Measurements from ENCODE around the gene GNG12. TPM values are rescaled to one million over a fixed set of nuclear protein-coding genes. Genes with fewer than 3 reads are reported as not detected.
A peak's percentile ranks its signal among the peaks of the same experiment; 100 is the strongest.

Gene GNG12
- total RNA-seq, 2 experiments from 2014 or later: 0.04 TPM; not detected in 1

DNA sequence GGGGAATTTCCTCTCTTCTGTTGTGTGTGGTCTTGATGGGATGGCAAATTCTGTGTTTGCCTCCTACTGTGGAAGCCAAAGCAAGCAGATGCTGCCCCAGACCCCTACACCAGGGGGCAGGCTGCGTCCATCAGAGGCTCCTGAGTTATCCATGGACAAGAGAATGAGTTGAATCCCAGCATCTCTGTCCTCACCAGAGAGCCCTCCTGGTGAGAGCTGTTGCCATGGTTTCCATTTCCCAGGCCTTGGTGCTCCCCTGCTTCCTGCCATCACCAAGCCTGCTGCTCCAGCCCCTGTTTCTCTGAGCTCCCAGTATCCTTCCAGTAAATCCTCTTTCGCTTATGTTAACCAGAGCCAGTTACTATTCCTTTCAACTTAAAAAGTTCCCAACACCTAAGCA is 20.4 kb upstream of the GNG12 start:
- ChIA-PET POLR2A (no interaction called here), CTCF (interaction anchor here (0.7 to 0.9 kb wide), 2 partner anchors 12 to 71 kb away, joined by 3 read pairs; no protein-coding TSS in a partner anchor)
- Mint-ChIP-seq H3K4me1 (no peaks in the 10 kb centered on the region), H3K4me3 (no peak overlapping the region), H3K27ac (no peak overlapping the region), H3K27me3 (peaks cover 11% of the 10 kb centered on the region), H3K36me3 (ENCODE audit: low read depth) (no peaks in the 10 kb centered on the region), H3K9me3 (no peaks in the 10 kb centered on the region)
- DNase-seq: peak; percentile 15

- Mint-ChIP-seq H3K4me3 (no peak overlapping the region), H3K27ac (no peak overlapping the region), H3K36me3 (ENCODE audit: low read depth) (no peaks in the 10 kb centered on the region), H3K27me3 (peaks cover 13% of the 10 kb centered on the region), H3K9me3 (no peaks in the 10 kb centered on the region), H3K4me1 (no peaks in the 10 kb centered on the region)
- no peak for DNase-seq
- CTCF ChIA-PET: no interaction called here
- POLR2A ChIA-PET: no interaction called here
These were observed 18.5 kb upstream of the GNG12 start for GRCh38 chr1:67851800-67852199.

- ChIA-PET POLR2A (no interaction called here), CTCF (no interaction called here)
- no peaks in the 10 kb centered on the region for H3K4me1 Mint-ChIP-seq
- H3K9me3 Mint-ChIP-seq: no peaks in the 10 kb centered on the region
- peaks cover 9% of the 10 kb centered on the region for H3K27me3 Mint-ChIP-seq
- no peak overlapping the region for H3K27ac Mint-ChIP-seq
- no peaks in the 10 kb centered on the region for H3K36me3 Mint-ChIP-seq (ENCODE audit: low read depth)
- H3K4me3 Mint-ChIP-seq: no peak overlapping the region
- DNase-seq: no peak
These were observed 17.4 kb upstream of the GNG12 start for GRCh38 chr1:67850611-67851075.

DNA sequence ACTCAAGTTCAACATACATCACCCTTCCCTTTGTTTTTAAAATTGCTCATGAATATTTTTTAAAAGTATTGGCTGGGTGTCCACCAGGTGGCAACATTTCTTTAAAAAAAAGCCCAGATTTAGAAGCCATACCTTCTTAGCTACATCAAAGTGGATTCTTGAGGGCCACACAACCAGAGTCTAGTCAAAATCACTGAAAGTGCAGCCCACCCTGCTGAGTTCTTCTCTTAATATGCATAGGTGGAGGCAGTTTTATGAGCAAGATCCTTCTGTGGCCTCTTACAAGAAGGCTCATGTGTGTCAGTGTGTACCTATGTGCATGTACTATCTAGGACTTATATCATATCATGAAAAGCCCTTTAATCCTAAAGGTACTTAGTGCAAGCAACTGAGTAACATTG is 16.9 kb upstream of the GNG12 start:
- no peak overlapping the region for H3K4me3 Mint-ChIP-seq
- no peaks in the 10 kb centered on the region for H3K9me3 Mint-ChIP-seq
- H3K27me3 Mint-ChIP-seq: peaks cover 5% of the 10 kb centered on the region
- CTCF ChIA-PET: no interaction called here
- POLR2A ChIA-PET: no interaction called here
- DNase-seq: peak; percentile 10
- H3K36me3 Mint-ChIP-seq (ENCODE audit: low read depth): no peaks in the 10 kb centered on the region
- H3K4me1 Mint-ChIP-seq: no peaks in the 10 kb centered on the region
- no peak overlapping the region for H3K27ac Mint-ChIP-seq

GRCh38 chr1:67847466-67847865 is 14.2 kb upstream of the GNG12 start:
- Mint-ChIP-seq H3K4me3 (no peak overlapping the region), H3K4me1 (no peaks in the 10 kb centered on the region), H3K36me3 (ENCODE audit: low read depth) (no peaks in the 10 kb centered on the region), H3K9me3 (no peaks in the 10 kb centered on the region), H3K27me3 (peaks cover 15% of the 10 kb centered on the region), H3K27ac (no peak overlapping the region)
- no peak for DNase-seq
- POLR2A ChIA-PET: no interaction called here
- CTCF ChIA-PET: no interaction called here

GRCh38 chr1:67846538-67846937 is 13.3 kb upstream of the GNG12 start:
- ChIA-PET POLR2A (no interaction called here), CTCF (no interaction called here)
- DNase-seq: no peak
- no peaks in the 10 kb centered on the region for H3K36me3 Mint-ChIP-seq (ENCODE audit: low read depth)
- H3K27ac Mint-ChIP-seq: no peak overlapping the region
- H3K4me1 Mint-ChIP-seq: no peaks in the 10 kb centered on the region
- H3K4me3 Mint-ChIP-seq: no peak overlapping the region
- H3K27me3 Mint-ChIP-seq: peaks cover 17% of the 10 kb centered on the region
- no peaks in the 10 kb centered on the region for H3K9me3 Mint-ChIP-seq

DNA sequence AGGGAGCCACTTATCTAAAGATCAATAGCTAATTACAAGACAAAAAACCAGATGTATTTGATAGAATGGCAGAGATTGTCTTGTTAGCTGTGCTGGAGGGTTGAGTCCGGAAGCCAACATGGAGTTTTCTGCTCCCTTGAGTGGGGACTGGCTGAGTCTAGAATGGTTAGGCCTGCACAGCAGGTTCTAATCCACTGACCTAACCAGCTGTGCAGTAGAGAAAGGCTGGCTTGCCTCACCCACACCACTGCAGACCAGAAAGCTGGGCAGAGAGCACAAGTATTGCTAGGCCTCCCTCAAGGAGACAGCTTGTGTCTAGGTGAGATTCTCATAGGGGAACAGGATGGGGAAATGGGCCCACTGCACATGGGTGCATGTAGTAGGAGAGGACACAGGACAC is 11.7 kb upstream of the GNG12 start:
- CTCF ChIA-PET: no interaction called here
- no peak overlapping the region for H3K4me3 Mint-ChIP-seq
- no peak overlapping the region for H3K27ac Mint-ChIP-seq
- no peak for DNase-seq
- no peaks in the 10 kb centered on the region for H3K4me1 Mint-ChIP-seq
- H3K36me3 Mint-ChIP-seq (ENCODE audit: low read depth): no peaks in the 10 kb centered on the region
- H3K9me3 Mint-ChIP-seq: no peaks in the 10 kb centered on the region
- POLR2A ChIA-PET: no interaction called here
- H3K27me3 Mint-ChIP-seq: peaks cover 29% of the 10 kb centered on the region

DNA sequence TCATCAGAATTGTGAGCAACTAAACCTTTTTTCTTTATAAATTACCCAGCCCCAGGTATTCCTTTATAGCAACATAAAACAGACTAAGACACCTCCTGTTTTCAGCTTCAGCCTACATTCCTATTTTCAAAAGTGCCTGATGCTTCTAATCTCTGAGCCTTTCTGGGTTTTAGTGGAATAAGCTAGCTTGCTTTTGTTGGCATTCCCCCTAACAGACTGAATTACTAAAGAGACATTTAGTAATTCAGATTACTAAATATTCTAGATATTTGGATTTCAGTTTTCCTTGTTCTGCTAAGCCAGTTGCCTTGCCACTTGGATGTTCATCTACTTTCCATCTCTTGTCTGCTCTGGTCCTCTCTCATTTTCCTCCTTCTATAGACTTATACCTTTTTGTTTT is 10.5 kb upstream of the GNG12 start:
- Mint-ChIP-seq H3K36me3 (ENCODE audit: low read depth) (no peaks in the 10 kb centered on the region), H3K27ac (no peak overlapping the region), H3K9me3 (no peaks in the 10 kb centered on the region), H3K4me1 (no peaks in the 10 kb centered on the region), H3K27me3 (peaks cover 33% of the 10 kb centered on the region), H3K4me3 (no peak overlapping the region)
- ChIA-PET CTCF (no interaction called here), POLR2A (no interaction called here)
- DNase-seq: no peak

- H3K9me3 Mint-ChIP-seq: no peaks in the 10 kb centered on the region
- ChIA-PET CTCF (no interaction called here), POLR2A (no interaction called here)
- no peaks in the 10 kb centered on the region for H3K4me1 Mint-ChIP-seq
- H3K27ac Mint-ChIP-seq: no peak overlapping the region
- peaks cover 37% of the 10 kb centered on the region for H3K27me3 Mint-ChIP-seq
- H3K4me3 Mint-ChIP-seq: no peak overlapping the region
- no peak for DNase-seq
- no peaks in the 10 kb centered on the region for H3K36me3 Mint-ChIP-seq (ENCODE audit: low read depth)
These were observed 10.1 kb upstream of the GNG12 start for GRCh38 chr1:67843331-67843730.

- no peak overlapping the region for H3K4me3 Mint-ChIP-seq
- H3K9me3 Mint-ChIP-seq: no peaks in the 10 kb centered on the region
- H3K27me3 Mint-ChIP-seq: peaks cover 59% of the 10 kb centered on the region
- POLR2A ChIA-PET: no interaction called here
- CTCF ChIA-PET: no interaction called here
- H3K27ac Mint-ChIP-seq: no peak overlapping the region
- DNase-seq: no peak
- no peaks in the 10 kb centered on the region for H3K36me3 Mint-ChIP-seq (ENCODE audit: low read depth)
- no peaks in the 10 kb centered on the region for H3K4me1 Mint-ChIP-seq
These were observed 7.2 kb upstream of the GNG12 start for GRCh38 chr1:67840449-67840848.

DNA sequence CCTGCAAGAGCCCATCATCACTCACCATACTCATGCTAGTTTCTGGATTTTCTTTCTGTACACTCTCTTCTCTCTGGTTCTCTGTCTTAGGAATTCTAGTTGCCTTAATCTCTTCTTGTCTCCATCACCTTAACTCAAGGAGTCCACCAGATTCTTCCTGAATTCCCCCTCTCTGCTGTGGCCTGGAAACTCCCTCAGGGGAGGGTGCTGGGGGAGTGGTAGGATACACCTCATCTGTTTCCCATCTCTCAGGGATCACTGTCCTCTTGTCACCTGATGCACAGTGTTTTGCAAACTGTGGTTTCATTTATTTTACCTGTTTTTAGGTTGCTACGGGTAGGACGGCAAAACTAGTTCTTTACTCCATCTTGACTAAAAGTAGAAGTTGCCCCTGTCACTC is 6.6 kb upstream of the GNG12 start:
- no peak for DNase-seq
- Mint-ChIP-seq H3K36me3 (ENCODE audit: low read depth) (no peaks in the 10 kb centered on the region), H3K4me1 (no peaks in the 10 kb centered on the region), H3K9me3 (no peaks in the 10 kb centered on the region), H3K27me3 (peaks cover 63% of the 10 kb centered on the region), H3K27ac (no peak overlapping the region), H3K4me3 (no peak overlapping the region)
- ChIA-PET CTCF (no interaction called here), POLR2A (no interaction called here)

DNA sequence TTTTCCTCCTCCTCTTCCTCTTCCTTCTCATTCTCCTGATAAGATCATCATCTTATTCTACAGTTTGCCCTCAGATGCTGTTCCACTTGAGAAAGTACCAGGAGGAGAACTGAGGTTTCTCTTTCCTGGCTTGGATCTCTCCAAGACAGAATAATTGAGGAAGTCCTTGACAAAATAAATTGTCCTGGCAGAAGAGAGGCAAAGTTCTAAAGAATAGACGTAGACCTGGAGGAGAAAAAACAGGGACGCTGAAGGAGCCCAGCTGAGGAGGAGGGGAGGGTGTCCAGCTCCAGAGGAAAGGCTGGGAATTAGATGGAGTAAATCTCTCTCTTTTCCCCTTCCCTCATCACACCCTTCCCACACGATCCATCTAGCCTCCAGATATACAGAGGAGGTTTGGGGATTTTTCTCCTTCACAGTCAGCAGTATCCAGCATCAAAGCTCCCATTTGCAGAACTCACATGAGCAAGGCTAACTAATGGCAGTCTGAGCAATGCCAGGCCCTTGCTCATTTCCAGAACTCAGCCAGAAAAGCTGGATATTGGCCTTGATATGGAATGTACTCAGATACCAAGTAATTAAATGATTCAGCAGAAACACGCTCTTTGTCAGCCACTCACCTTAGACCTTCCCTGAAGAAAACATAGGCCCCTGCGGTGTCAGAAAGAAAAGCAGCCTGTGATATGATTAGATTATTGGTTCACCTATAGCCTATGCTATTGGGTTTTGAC is 5.1 kb upstream of the GNG12 start:
- ChIA-PET CTCF (no interaction called here), POLR2A (no interaction called here)
- peaks cover 8% of the 10 kb centered on the region for H3K4me1 Mint-ChIP-seq
- peaks cover 74% of the 10 kb centered on the region for H3K27me3 Mint-ChIP-seq
- DNase-seq: no peak
- H3K36me3 Mint-ChIP-seq (ENCODE audit: low read depth): no peaks in the 10 kb centered on the region
- H3K9me3 Mint-ChIP-seq: no peaks in the 10 kb centered on the region
- no peak overlapping the region for H3K27ac Mint-ChIP-seq
- no peak overlapping the region for H3K4me3 Mint-ChIP-seq

GRCh38 chr1:67836769-67837168 is 3.5 kb upstream of the GNG12 start:
- no peaks in the 10 kb centered on the region for H3K36me3 Mint-ChIP-seq (ENCODE audit: low read depth)
- POLR2A ChIA-PET: no interaction called here
- no peak for DNase-seq
- H3K4me3 Mint-ChIP-seq: no peak overlapping the region
- peaks cover 14% of the 10 kb centered on the region for H3K4me1 Mint-ChIP-seq
- CTCF ChIA-PET: no interaction called here
- peaks cover 76% of the 10 kb centered on the region for H3K27me3 Mint-ChIP-seq
- H3K27ac Mint-ChIP-seq: no peak overlapping the region
- H3K9me3 Mint-ChIP-seq: no peaks in the 10 kb centered on the region

- POLR2A ChIA-PET: no interaction called here
- Mint-ChIP-seq H3K9me3 (no peaks in the 10 kb centered on the region), H3K4me3 (no peak overlapping the region), H3K27me3 (peaks cover 77% of the 10 kb centered on the region), H3K36me3 (ENCODE audit: low read depth) (no peaks in the 10 kb centered on the region), H3K27ac (no peak overlapping the region), H3K4me1 (peaks cover 16% of the 10 kb centered on the region)
- no peak for DNase-seq
- CTCF ChIA-PET: no interaction called here
These were observed 2.6 kb upstream of the GNG12 start for GRCh38 chr1:67835663-67836452.

All from activated CD4-positive, alpha-beta T cell treated with anti-CD3 and anti-CD28 coated beads, Interleukin-2, amount 10 ng/mL, durations not matched to agents 7 days and 5 days (primary cell).